Hepatic stellate cell (primary cell): ENCODE data around the gene ANKMY2.

Source experiments
- DNase-seq: peaks from one replicate; pipeline ENCODE4 v3.0.0; 2011; ENCODE audit warnings: low spot score

The ANKMY2 gene

DNA sequence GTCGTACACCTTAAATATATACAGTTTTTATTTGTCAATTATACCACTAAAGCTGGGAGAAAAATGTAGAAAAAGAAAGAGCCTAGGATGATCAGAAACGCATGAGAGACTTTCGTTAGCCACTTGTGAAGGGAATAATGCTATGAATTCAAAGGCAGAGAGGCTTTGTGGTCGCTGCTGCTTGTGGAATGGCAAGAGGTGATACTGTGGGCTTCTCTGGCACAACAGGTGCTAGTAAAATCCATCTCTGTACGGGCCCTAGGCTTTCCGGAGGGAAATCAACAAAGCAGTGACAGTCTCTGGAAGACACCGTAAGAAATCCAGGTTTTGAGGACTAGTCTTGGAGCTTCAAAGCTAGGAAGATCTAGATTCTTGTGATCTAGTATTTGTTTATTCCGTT lies 66.3 kb downstream of the ANKMY2 start:
- no peak for DNase-seq

DNA sequence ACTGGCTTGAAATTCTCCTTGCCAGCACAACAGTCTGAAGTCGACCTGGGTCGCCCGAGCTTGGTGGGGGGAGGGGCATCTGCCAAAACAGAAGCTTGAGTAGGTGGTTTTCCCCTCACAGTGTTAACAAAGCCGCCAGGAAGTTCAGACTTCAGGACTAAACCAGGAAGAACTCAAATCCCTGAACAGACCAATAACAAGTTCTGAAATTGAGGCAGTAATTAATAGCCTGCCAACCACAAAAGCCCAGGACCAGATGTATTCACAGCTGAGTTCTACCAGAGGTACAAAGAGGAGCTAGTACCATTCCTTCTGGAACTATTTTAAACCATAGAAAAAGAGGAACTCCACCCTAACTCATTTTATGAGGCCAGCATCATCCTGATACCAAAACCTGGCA lies 73.6 kb downstream of the ANKMY2 start:
- DNase-seq: no peak

DNA sequence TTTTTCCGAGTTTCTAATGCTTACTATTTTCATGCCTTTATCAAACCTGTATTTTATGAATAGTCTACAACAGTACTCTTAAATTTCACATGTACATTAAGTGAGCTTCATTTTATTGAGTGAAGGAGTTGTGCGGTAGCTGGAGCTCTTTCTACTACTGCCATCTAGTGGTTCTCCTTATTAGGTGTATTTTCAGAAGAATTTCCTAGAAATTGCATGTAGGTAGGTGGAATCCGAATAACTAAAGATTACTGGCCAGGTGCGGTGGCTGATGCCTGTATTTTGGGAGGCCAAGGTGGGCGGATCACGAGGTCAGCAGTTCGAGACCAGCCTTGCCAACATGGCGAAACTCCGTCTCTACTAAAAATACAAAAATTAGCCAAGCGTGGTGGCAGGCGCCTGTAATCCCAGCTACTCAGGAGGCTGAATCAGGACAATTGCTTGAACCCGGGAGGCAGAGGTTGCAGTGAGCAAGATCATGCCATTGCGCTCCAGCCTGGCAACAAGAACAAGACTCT lies 80.6 kb downstream of the ANKMY2 start:
- peak; percentile 42 for DNase-seq

DNA sequence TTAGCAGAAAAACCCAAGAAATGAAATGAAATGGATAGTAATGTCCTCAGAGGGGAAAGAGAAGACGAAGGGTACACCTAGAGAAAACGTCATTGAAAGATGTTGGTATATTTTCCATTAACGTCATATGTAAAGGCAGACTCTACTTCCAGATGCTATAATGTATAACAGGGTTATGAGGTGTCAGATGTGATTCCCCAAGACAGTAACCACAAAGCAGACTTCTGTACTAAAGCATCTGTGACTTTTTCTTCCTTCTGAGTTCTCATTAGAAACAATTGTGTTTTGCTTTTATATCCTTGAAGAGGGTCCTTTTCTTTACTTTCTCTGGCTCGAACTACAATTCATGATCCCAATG lies 81.6 kb downstream of the ANKMY2 start:
- DNase-seq: no peak

DNA sequence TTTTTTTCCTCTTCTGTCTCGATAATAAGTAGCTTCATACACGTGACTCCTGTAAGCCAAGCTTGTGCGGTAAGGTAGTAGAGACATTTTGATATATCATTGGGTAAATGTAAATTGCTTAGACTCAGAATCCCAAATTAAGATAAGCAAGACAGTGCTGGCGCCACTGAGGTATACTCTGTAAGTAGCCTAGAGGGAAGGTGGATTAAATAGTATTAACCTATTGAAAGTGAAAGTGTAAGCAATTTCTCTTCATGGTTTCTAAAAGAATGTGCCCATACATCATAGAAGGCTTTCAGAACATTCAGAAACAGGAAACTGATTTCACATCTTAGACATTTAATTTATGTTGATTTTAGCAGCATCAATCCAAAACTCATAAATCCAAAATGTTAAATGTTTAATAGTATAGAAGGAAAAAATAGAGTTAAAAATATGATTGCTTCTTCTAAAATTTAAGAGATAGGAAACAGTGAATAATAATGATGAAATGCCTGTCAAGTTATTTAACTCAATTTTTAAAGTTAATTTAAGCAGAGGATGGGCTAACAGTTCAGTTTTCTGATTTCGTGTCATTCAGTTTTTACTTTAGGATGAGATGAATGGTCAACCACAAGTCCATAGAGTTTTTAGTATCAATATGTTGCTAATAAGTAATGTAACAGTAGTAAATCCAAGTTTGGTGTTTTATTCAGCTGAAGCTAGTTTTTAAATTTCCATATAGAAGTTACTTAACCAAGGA lies 82.1 kb downstream of the ANKMY2 start:
- DNase-seq: peak; percentile 7

DNA sequence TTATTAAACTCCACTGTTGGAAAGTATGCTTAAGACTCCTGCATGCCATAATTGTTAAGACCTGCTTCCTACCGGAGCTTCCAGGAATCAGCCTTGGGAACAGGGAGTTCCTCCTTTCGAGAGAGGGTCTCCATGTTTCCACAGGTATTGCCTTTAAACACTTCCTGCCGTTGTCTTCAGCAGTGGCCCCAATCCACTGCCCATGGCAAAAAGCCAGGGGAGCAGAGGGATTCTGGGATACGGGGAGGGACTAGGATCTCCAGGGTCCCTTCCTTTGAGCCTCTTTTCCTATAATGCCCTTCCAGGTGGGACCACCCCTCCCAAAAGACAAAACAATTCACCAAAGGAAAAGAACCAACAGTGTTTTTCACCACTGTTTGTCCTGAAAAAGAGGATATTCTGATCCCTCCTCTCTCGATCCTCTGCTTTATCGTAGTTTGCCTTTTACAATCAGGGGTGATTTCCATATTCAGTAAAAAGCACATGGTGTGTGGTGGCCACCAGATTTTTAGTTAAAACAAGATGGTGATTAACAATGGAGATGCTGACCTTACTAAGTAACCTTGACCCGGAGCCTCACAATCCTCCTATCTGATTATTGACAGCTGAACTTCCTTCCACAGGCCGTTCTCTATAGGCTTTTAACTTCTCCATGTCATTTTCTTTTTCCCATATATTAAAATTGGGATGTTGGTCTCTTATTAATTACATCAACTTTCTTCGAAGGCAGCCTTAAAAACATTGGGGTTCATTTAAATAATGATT lies 82.9 kb downstream of the ANKMY2 start:
- no peak for DNase-seq

DNA sequence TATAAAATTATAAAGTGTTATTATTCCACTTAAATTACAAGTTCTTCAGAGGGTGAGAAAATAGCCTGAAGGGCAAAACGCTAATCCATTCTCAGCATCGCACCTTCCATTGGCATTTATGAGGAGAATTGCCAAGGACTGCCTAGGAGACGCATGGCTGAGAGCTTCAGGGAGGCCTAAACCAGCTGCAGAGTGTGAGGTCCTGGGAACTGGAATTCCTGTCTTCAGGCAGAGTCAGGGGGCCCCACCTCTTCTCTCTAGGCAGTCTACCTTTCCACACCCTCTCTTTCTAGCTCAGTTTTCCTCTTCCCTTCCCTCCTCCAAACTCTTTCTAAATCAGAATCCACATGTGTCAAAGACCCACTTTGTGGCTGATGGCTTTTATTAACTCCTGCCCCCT lies 83.6 kb downstream of the ANKMY2 start:
- DNase-seq: no peak

DNA sequence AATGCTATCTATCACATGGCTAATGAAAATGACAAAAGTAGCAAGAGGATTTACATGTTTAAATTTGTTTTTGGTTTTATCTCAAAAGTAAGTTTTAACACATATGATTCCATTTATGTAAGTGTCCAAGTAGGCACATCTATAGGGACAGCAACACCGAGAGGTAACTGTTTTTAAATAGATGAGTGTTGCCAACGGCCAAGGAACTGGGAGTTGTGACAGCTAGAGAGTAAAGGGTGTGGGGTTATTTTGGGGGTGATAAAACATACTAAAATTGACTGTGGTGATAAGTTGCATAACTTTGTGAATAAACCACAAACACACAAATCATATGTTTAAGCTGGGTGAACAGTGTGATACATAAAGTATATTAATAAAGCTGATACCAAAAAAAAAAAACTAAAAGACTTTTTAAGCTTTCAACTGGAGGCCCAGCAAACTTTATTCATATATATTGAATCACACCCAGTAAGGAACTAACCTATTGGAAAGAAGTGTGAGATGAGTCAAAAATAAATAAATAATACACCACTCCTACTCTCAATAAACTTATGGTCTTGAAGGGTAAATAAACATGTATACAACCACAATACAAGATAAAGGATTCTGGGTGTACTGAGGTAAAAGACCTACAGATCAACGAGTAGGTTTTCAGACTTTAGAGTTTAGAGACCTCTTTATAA lies 85.9 kb downstream of the ANKMY2 start:
- DNase-seq: no peak

DNA sequence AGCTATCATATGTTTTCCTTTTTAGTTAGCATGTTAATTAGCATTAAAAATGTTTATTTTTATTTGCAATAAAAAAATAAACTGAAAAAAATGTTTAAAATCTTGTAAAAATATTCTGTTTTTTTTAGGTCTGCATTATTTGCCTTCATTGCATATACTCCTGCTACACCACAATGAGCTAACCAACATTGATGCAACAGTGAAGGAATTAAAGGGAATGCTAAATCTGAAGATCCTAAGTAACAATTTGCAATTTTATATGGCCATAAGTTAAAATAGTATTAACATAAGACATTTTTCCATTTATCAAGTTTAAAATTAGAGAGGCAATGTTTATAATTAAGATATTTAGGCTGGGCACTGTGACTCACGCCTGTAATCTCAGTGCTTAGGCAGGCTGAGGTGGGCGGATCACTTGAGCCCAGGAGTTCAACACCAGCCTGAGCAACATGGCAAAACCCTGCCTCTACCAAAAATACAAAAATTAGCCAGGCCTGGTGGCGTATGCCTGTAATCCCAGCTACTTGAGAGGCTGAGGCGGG lies 86.7 kb downstream of the ANKMY2 start:
- no peak for DNase-seq

DNA sequence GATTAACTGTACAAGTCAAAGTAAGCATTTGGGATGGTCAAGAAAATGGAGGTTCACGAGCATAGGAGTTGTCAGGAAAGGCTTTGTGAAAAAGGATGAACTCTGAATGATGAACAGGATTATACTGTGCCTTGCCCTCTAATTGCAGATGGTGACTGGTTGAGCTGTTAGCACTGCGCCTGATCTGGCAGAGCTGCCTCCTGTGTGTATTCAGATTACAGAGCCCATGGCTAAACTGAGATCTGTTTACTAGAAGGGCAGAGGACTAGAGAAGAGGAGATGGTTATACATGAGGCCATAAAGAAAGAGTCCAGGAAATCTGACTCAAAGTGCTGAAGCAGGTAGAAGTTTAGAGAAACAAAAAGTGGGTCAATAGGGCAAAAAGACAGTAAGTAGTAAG lies 89.2 kb downstream of the ANKMY2 start:
- no peak for DNase-seq

DNA sequence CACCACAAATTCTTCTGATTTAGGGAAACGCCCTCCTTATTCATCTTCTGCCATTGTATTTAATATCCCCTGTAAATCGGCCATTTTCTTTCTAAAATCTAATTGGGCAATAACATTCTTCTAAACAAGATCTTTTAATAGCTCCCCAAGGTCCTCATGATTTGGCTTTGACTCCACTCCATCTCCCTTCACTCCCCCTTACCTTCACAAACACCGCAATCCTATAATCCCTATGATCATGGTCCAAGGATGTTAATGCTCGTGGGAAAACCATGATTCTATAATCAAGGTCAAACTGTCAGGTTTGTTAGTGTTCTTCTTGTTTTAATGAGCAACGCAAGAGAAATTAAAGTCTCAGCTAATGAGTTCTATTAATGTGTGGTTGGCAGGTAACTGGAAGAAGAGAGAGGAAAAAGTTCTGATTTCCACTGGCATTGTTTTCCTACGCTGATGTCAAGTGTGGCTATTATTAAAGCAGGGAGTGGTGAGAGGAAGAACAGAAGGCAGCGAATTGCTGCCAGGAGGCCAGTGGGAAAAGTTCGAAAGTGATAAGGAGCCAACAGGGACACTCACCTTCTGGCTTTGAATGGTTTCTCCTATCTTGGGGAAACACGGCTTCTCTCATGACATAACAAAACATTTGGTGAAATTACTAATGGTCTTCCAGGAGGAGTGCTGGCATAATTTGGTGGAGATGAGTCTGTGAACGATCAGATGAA lies 90.9 kb downstream of the ANKMY2 start:
- no peak for DNase-seq

DNA sequence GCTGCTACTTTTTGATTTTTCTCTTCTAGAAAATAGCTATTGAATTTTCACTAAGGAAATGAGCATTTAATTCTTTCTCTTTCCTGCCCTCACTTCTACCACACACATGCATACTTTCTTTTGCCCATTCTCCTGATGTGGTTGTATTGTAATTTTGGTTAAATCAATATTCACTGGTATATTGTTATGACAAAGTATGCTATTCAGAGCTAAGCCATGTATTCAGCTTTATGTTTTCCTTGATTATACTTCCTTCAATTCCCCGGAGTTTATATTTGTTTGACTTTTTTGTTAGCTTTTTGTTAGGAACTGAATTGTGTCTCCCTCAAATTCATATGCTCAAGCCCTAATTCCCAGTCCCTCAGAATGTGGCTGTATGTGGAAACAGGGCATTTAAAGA lies 94.9 kb downstream of the ANKMY2 start:
- no peak for DNase-seq
